Activated CD4-positive, CD25-positive, alpha-beta regulatory T cell (primary cell): ENCODE data around the gene KIF3B.
A peak's percentile ranks its signal among the peaks of the same experiment; 100 is the strongest.
"Not testable (repeated sequence)": the region's sequence is repeated elsewhere in the genome, so short reads cannot be mapped to it uniquely, and the experiment has no call there.

Source experiments
- DNase-seq, 4 experiments: peaks; one replicate each; lab custom pipeline; 2025; lab: John Stamatoyannopoulos, UW

The KIF3B gene

DNA sequence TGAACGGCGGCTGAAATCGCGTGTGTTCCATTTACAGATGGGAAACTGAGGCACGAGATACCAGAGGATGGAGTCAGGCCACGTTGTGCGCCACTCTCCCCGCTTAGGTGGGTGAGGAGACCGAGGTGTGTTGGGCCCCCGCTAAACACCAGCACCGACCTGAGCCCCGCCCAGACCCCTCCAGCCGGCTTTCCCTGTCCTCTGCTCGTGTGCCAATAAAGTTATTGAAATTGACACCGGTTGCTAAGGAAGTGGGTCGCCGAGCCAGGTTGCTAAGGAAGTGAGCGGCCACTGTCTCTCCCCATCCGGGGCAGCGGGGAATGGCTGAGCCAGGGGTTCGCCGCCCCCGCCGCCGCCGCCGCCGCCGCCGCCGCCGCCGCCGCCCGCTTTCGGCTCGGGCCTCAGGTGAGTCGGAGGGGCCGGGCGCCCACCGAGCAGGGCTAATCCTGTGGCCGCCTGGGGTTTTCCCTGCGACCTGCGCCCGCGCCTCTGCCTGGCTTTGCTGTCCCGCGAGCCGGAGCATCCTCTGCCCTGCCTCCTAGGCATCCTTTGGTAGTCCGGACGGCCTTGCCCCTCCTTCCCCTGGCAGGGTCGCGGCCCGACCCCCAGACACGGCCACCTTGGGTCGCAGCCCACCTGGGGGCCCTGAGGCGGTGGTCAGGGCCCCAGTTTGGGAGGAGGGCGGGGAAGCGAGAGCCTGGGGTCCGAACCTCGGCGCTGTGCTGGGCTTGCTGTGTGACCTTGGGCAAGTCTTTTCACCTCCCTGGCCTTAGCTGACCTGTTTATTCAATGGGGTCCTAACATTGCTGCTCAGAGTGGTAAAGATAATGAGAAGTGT is at the start of gene KIF3B:
Gene KIF3B, plus strand, starts transcription at position 291 of the 838 bp plus-strand sequence. CDS start 32,127 bp downstream, outside the sequence.
- DNase-seq, result peak; percentile 60 to 70 (median 66)

DNA sequence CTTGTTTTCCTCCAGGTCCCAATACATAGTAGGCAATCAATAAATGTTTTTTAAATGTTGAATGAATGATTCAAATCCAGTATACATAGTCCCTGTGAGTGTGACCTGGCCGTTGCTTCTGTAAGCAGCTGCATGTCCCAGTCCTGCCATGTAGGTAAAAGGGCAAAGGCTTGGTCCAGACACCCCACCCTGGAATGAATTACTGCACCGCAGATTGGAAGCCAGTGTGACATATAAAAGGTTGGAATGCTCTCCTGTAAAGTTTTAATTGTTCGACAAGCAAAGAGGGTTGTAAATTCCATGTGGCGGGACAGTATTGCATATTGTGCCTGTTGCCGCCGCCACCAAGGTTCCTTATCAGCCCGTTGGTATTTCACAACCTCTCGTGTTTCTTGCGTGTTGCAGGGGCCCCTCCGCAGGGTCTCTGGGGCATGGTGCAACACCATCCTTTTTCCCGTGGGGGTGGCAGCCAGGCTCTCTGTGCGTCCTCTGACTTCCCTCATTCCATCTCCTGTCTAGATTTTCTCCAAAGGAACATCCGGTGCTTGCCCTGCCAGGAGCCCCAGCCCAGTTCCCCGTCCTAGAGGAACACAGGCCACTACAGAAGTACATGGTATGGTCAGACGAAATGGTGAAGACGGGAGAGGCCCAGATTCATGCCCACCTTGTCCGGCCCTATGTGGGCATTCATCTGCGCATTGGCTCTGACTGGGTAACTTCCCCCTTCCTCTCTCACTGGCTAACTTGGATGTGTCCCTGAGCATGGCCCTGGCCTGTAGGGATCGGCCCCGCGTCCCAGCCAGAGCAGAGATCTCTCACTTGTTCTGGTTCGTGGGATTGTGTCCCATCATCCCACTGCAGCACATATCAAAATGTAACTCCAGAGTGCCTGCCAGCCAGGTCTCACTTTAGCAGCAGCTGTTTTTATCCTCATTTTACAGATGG is 49.4 kb upstream of the KIF3B start:
- no peak for DNase-seq

DNA sequence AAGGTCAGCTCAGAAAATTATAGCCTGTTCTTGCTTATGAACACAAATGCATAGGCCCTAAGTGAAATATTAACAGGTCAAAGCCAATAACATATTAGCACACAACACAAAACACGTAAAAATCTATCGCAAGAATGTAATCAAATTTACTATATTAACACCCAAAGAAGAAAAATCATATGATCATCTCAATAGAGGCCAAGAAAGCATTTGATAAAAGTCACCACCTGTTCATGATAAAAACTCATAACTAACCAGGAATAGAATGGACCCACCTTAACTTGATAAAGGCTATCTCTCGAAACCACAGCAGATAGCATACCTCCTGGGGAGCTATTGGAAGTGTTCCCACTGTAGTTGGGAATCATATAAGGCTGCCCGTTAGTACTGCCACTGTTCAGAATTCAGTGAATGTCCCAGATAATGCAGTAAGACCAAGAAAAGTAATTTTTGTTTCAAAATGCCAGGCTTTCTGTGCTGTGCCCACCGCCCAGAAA is 48.2 kb upstream of the KIF3B start:
- no peak for DNase-seq

DNA sequence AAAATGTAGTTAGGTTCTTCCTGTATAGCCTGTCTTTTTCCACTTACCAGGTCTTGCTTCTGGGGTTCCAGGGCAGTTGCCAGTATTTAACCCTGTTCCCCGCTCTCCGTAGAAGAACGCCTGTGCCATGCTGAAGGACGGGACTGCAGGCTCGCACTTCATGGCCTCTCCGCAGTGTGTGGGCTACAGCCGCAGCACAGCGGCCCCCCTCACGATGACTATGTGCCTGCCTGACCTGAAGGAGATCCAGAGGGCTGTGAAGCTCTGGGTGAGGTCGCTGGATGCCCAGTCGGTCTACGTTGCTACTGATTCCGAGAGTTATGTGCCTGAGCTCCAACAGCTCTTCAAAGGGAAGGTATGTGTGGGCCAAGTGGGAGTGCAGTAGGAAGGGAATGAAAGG is 46.7 kb upstream of the KIF3B start:
- DNase-seq, result no peak

DNA sequence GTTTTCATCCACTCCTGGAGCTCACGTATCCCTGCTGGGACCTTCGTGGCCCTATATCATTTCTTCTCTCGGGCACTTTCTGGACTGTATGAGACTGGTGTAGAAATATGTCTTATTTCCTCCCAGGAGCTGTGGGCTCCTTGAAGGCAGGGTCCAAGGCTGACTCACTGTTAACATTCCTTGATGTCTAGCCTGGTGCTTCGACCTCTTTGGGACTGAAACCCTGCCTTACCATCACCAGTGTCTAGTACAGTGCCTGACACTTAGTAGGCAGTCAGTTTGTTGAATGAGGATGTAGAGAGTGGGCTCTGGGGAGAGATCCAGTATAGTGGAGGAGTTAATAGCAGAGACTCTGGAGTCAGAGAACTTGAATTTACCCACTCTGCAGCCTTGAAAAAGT is 46.2 kb upstream of the KIF3B start:
- DNase-seq, result no peak

DNA sequence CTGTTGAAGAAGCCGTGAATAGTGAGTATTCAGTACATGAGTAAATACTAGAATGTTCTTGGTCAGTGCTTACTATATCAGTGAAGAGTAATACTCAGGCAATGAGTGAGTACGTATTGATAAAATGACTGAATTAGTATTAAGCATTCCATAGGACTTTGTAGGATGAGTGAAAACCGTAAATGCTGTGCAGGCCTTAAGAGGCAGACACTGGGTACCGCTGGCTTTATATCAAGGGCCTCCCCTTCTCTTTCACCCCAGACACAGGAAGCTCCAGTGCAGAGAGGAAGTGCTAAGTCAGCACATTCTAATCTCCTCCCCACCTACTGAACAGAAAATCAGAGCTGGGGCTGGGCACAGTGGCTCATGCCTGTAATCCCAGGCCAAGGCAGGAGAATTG is 45.6 kb upstream of the KIF3B start:
- DNase-seq, result no peak

DNA sequence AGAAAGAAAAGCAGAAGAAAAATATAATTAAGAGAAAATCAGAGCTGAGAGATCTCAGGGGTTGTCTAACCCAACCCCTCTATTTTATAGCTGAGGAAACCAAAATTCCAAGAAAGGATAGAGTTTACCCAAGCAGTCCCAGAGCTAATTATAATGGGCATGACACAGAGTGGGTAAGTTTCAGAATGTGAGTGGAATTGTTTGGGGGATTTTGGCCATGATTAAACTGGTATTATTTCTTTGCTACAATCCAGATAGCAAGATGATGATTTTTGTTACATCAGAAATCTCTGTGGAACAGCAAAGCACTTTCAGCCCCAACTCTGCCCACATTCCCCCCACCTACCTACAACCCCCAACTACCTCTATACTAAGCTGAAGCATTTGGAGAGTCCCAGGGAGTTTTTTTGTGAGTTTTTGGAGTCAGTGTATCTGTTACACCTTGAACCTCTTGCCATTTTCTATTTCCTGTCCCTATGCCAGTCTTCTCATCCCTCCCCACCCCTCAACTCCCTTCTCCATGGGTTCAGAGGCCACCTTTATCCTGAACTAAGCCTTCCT is 45.0 kb upstream of the KIF3B start:
- no peak for DNase-seq

DNA sequence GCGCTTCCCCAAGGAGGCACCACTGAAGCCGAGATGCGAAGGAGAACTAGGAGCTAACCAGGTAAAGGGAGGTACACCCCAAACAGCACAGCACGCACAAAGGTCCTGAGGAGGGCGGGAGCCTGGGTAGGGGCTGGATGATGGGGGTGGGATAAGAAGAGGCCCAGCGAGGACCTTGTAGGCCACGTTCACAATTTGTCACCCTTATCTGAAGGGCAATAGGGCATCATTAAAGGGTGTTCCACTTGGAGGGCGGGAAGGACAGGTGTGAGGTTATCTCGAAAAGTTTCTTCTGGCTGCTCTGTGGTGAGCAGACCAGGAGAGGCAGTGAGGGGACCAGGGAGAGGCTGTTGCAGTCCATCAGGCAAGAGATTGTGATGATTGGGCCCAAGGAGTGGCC is 44.2 kb upstream of the KIF3B start:
- DNase-seq, result no peak

DNA sequence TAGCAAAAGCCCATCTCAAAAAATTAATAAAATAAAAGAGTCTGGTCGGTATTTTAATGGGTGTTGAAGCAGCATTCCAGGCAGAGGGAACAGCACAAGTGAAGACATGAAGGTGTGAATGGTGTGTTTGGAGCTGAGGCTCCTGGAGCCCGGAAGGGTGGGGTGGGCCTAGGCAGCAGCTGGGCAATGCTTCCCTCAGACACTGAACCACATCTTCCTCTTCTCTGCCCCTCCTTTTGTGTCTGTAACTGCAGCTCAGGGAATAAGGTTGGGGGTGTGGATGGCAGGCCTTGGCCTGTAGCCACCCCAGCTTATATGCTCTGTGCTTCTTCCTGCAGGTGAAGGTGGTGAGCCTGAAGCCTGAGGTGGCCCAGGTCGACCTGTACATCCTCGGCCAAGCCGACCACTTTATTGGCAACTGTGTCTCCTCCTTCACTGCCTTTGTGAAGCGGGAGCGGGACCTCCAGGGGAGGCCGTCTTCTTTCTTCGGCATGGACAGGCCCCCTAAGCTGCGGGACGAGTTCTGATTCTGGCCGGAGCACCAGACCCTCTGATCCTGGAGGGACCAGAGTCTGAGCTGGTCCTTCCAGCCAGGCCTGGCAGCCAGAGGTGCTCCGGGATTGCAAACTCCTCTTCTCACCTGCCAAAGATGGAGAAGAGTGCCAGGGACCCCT is 43.2 kb upstream of the KIF3B start:
- no peak for DNase-seq

DNA sequence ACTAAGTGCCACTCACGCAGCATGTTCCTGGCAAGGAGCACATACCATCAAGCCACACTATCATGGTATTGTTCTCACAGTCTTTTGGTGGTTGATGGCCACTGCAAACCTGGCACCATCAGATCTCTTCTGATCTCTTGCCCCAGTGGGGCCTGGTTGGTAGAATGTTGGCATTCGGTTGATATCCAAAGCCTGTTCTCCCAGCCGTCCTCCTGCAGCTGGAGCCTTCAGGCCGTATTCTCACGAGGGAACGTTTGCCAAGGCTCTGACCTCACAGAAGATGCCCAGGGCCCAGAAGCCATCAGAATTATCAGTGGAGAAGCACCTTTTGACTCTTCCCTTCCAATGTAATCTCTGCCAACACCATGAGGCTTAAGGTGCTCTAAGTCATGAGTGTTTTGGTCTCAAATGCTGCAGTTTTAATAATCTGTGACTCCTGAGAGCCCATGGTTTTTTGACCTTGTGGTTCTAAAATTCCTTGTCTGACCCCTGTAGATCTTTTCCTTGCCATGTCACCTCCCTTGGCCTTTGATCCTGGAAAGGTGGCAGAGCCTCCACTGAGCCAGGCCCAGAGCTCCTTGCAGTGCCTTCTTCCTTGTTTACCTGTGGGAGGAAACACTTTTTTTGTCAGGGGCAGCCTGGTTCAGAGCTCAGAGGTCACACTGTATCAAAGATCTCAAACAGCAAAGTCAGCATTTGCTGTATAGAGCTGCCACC is 42.0 kb upstream of the KIF3B start:
- no peak for DNase-seq

DNA sequence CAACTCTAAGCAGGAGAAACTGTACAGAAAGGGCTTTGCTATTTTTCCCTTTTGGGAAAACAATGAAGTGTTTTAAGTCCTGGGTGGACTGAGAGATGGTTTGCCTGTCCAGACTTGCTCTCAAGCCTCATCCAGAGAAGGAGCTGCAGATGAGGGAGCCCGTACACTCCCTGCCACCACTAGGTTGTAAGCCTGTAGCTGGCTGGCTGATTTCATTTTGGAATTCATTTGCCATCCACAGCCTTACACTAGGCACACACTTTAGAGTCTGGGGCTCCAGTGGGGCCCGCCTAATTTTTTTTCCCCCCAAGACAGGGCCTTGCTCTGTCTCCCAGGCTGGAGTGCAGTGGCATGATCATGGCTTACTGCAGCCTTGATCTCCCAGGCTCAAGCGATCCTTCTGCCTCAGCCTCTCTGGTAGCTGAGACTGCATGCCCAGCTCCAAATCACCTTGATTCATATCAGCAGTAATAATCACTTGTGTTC is 41.4 kb upstream of the KIF3B start:
- DNase-seq, result no peak

DNA sequence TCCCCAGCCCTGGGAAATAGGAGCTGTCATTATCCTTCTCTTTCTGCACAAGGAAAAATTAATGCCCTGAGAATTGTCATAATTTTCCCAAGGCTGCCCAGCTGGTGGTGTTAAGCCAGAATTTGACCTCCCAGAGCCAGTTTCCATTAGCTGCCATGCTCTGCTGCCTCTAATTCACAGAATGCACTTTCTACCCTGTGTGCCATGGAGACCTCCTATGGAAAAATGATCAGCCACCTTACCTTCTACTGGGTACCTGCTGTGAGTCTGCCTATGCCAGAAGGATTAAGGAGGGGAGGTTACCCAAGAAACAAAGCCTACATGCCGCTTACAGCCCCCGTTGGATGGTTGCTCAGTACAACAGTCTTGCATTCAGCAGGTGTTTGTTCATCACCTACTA is 40.6 kb upstream of the KIF3B start:
- DNase-seq, result no peak

DNA sequence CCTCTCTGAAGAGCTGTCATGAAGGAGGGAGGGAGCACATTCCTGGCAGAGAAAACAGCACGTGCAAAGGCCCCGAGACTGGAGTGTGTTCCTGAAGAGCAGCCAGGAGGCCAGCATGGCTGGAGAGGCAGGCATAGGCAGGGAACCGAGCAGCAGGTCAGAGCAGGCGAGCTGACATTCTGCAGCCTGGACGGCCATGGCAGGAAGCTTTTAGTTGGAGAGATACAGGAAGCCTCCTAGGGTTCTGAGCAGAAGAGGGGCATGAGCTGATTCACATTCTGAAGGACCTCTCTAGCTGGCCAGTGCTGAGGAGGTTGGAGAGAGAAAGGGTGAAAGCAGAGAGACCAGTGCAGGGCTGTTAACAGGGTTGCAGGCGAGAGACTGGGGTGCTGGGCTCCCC is 40.0 kb upstream of the KIF3B start:
- DNase-seq, result no peak

DNA sequence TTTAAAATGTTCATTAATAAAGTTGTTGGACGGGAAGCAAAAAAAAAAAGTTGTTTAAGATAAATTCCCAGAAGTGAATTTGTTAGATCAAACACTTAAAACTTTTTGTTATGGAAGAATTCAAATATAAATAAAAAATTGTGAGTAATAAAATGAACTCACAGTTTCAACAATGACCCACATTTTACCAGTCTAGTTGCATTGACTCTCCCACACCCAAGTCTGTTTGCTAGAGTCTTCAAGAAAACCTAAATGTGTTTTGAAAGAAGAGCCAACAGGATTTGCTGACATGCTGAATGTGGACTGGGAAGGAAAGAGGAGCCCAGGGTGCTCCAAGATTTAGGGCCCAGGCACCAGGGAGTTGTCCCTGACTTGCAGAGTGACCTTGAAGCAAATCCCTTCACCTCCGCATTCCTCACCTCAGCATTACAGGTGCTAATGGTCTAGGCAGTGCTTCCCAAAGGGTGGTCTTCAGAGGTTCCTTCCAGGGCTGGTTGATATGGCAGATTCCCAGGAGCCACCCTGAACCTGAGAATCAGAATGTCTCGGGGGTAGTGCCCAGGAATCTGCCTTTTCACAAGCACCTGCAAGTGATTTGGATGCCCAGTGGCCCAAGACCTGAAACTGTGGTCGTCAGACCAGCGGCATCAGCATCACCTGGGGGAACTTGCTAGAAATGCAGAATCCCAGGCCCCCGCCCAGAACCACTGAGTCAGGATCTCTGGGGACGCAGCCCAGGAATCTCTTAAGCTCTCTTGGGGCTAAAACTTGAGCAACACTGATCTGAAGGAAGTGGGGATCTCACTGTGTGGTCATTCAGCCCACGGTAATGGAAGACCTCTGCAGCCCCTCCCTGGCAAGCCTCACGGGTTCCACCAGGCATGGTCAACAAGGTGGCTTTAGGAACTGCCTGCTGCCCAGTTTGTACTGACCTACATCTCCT is 38.7 kb upstream of the KIF3B start:
- DNase-seq, result no peak

DNA sequence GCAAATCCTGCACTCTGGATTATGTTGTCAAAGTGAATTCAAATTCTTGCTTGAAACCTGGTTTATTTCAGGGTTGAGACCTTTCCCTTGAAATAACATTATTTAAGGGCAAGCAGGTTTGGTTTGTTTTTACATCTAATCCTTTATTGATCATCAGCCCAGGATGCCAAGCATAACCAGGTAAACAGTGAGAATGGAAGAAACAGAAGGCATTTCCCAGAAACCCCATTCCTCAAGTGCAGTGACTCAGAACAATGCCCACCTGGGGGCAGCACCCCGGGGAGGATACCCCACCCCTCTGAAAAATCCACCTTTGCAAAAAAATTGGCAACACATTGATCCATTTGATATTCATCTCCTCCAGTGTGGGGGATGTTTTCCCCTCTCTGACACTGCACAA is 37.2 kb upstream of the KIF3B start:
- DNase-seq, result no peak

DNA sequence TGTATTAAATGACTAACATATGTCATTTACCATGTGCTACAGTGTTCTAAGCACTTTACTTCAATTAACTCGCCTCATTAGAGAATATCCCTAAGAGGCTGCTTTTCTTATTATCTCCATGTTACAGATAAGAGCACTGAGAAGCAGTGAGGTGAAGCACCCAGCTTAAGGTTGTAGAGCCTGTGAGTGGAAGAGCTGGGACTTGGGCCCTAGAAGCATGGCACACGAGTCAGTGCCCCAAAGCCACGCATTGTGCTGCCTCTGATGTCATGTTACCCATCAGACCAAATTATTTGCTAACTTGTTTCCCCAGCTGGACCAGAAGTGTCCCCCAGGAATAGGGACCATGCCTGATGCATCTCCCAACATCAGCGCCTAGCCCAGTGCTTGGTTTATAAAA is 35.6 kb upstream of the KIF3B start:
- DNase-seq, result no peak

DNA sequence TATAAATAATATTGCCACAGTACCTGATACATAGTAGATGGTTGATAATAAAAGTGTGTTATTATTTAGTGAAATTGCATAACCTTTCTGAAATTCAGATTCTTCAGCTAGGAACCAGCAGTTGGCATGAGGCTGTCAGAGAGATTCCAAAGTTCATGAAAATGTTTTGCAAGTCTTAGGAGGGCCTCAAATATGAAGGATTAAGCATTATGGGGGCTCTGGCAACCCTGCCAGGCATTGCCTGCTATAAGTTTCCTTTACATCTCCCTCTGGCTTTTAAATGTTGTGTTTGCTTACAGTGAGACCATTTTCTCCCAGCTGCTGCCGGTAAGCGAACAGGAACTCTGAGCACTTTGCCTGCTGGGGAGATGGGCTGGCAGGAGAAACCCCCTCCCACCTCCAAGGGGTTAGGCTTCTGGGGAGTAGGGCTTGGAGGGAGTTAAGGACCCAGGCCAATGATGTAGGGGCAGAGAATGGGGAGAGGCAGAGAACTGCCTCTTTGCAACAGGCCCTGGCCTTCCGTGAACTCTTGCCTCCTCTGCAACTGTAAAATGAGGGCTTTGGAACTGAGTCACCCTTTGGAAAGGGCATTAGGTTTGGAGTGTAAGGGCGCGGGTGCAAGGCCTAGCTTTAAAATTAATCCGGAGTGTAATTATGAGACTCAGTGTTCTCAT is 33.2 kb upstream of the KIF3B start:
- DNase-seq, result no peak

DNA sequence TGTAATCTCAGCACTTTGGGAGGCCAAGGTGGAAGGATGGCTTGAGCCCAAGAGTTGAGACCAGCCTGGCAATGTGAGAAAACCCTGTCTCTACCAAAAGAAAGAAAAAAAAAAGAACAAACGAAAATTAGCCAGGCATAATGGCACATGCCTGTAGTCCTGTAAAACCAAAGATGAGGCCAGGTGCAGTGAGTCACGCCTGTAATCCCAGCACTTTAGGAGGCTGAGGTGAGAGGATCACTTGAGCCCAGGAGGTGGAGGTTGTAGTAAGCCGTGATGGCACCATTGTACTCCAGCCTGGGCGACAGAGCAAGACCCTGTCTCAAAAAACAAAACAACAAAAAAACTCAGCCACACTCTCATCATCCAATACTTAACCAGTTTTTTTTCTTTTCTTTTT is 32.5 kb upstream of the KIF3B start:
- DNase-seq, result no peak

DNA sequence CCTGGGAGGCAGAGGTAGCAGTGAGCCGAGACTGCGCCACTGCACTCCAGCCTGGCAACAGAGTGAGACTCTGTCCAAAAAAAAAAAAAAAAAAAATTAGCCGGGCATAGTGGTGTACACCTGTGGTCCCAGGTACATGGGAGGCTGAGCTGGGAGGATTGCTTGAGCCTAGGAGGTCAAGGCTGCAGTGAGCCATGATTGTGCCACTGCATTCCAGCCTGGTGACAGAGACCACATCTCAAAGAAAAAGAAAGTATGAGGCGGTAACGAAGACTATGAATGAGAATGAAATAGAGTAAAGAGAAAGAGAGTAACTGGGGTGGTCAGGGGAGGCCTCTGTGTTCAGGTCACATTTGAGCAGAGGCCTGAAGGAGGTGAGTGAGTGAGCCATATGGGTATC is 31.2 kb upstream of the KIF3B start:
- not testable (repeated sequence) for DNase-seq
